ENCODE results near the gene PCDH9.

PCDH9 gene

GRCh38 chr13:66520511-66521355, 709.4 kb downstream of the PCDH9 start:
- DNase-seq (ENCODE audit: low spot score): no peak

GRCh38 chr13:66519259-66519658, 710.9 kb downstream of the PCDH9 start:
- no peak for DNase-seq (ENCODE audit: low spot score)

DNA sequence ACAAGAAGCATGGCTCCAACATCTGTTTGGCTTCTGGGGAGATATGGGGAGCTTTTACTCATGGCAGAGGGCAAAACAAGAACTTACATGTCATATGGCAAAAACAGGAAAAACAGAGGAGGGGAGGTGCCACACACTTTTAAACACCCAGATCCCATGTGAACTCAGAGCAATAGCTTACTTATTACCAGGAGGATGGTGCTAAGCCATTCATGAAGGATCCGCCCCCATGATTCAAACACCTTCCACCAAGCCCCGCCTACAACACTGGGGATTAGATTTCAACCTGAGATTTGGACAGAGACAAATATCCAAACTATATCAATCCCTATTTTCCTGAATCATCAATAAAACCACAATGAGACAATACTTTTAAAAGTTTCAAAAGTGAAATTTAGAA, 712.1 kb downstream of the PCDH9 start:
- DNase-seq (ENCODE audit: low spot score): no peak

- no peak for DNase-seq (ENCODE audit: low spot score)
These were observed 716.4 kb downstream of the PCDH9 start for GRCh38 chr13:66513728-66514127.

GRCh38 chr13:66509175-66509574, 721.0 kb downstream of the PCDH9 start:
- no peak for DNase-seq (ENCODE audit: low spot score)

GRCh38 chr13:66508153-66508909, 721.8 kb downstream of the PCDH9 start:
- no peak for DNase-seq (ENCODE audit: low spot score)

- DNase-seq (ENCODE audit: low spot score): no peak
These were observed 723.2 kb downstream of the PCDH9 start for GRCh38 chr13:66506979-66507378.

DNA sequence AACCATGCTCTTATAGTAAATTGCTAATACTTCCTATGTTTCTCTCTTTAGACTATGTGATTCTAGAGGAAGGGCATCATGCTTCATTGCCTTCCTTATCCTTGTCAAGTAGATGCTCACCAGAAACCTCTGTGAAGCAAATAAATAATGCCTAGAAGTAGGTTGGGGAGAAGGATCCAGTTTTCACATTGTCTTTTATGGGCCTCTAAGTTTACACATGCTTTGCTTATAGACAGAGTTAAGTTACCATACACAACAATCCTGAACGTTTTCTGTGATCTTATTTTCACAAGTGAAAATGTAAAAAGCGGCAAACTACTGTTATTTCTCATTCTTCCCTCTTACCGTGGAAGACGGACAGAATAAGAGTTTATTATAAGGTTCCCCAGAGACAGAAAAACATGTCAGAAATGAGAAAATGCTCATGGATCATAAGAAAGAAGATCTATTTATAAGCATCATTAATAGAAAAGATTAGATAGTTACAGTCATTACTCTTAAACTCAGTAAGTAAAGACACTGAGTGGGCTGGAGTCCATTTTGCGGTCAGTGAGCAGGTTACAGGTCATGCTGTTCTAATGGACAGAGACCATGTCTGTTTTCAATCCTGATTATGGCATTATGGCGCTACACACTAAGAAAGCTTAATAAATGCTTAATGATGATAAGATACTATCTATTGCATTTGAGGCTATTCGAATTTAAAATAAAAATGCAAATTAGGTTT, 723.9 kb downstream of the PCDH9 start:
- no peak for DNase-seq (ENCODE audit: low spot score)

GRCh38 chr13:66503890-66504289, 726.2 kb downstream of the PCDH9 start:
- DNase-seq (ENCODE audit: low spot score): no peak

- DNase-seq (ENCODE audit: low spot score): peak; percentile 16
These were observed 729.0 kb downstream of the PCDH9 start for GRCh38 chr13:66501181-66501580.

DNA sequence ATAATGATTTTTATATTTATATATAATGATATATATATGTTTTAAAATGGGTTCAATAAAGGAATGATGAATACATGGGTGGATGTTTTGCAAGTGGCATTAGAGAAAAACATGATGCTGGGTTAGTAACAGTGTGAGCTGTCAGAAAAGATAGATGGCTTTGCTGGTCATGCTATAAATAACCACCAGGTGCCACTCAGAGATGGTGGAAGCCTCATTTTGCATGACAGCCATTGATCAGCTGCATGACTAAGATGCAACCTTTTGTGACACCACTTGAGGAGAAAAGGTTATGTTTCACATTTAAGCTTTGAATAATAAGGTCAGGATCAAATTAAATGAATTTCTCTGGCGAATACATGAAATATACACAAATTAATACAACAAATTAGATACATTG, 737.7 kb downstream of the PCDH9 start:
- no peak for DNase-seq (ENCODE audit: low spot score)

- DNase-seq (ENCODE audit: low spot score): no peak
These were observed 738.9 kb downstream of the PCDH9 start for GRCh38 chr13:66491251-66491650.

DNA sequence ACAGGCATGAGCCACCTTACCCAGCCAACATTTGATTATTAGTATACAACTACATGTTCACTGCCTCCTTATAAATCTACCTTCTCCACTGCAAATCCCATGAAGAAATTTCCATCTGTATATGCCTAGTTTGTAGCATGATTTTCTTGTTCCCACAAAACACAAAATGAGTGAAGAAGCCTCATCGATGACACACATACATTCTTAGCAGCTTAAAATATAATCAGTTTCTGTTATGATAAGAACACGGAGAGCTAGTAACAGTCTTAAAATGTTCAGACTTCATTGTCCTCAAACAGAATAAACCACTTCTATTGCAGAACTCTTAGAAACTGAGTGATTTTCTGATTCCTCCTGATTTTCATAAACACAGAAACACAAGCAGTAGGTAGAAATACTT, 740.5 kb downstream of the PCDH9 start:
- no peak for DNase-seq (ENCODE audit: low spot score)

DNA sequence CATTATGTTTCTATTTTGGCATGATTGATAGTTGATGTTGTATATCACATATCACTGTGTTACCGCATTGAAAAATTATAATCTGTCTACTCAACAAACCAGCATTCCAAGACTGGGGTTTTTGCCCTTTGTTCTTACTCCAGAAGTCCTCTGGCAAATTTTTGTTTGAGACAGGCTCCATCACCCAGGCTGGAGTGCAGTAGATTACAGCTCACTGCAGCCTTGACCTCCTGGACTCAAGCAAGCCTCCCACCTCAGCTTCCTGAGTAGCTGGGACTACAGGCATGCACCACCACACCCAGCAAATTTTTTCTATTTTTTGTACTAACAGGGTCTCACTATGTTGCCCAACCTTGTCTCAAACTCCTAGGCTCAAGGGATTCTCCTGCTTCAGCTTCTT, 741.0 kb downstream of the PCDH9 start:
- DNase-seq (ENCODE audit: low spot score): no peak

- DNase-seq (ENCODE audit: low spot score): no peak
These were observed 746.4 kb downstream of the PCDH9 start for GRCh38 chr13:66483712-66484111.

GRCh38 chr13:66482836-66483235, 747.3 kb downstream of the PCDH9 start:
- DNase-seq (ENCODE audit: low spot score): no peak

DNA sequence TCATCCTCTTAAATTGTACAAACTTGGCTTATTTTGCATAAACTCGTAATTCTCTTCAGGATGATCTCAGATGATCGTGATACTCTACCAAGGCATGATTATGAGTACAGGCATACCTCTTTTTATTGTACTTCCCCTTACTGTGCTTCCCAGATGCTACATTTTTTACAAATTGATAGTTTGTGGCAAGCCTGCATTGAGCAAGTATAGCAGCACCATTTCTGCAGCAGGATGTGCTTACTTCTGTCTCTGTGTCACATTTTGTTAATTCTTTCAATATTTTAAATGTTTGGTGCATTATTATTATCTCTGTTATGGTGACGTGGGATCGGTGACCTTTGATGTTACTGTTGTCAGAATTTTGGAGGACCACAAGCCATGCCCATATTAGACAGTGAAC, 752.3 kb downstream of the PCDH9 start:
- no peak for DNase-seq (ENCODE audit: low spot score)

DNA sequence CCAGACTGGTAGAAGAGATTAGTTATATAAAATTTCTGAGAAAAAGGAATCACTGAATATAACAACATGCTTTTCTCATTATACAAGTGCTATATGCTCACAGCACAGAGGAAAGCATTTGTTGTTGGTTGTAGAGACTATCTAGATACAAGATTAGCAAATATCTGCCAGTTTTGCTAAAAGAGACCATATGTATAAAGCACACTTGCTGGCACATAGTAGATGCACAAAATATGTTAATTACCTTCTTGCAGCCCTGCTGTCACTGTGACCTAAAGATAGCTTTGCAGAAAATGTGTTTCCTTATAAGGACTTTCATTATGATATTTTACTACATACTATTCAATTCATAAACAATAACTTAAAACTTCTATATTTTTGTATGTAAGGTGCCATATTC, 755.1 kb downstream of the PCDH9 start:
- no peak for DNase-seq (ENCODE audit: low spot score)

GRCh38 chr13:66469745-66470144, 760.4 kb downstream of the PCDH9 start:
- no peak for DNase-seq (ENCODE audit: low spot score)

DNA sequence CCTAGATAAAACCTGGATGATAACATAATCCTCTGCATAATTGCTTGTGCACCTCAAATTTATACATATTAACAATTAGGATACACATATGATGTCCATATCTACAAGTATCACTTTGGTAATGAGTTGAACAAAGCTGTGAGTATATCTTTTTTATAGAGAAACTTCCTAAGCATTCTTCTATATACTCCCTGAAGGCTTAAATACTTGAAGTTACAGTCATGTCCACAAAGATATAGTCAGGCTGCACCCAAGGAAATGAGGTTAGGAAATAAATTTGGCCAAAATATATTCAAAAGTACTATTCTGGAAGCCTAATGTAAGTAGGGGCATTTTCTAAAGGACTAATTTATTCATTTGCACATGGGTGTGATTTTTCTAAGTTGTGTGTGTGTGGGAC, 761.5 kb downstream of the PCDH9 start:
- DNase-seq (ENCODE audit: low spot score): no peak

- DNase-seq (ENCODE audit: low spot score): no peak
These were observed 767.9 kb downstream of the PCDH9 start for GRCh38 chr13:66462187-66462586.

GRCh38 chr13:66461021-66461420, 769.1 kb downstream of the PCDH9 start:
- no peak for DNase-seq (ENCODE audit: low spot score)

DNA sequence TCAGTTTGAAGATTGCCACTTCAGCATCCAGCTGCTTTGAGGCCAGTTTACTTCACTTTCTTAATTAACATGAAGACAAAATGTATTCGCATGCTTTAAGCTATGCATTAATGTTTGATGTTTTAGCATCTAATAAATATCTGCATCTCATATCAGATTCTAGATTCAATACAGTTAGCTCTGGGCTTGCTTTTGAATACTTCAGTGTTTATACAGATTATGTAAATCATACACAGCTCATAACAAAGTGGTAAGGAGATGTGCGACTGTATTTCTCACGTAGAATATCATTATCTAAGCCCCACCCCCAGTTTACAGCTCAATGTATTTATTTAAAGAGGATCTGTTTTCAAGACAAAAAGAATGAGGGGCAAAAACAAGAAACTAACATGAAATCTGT, 770.5 kb downstream of the PCDH9 start:
- DNase-seq (ENCODE audit: low spot score): no peak

Data from hepatic stellate cell (primary cell).